ENCODE measurements around the gene SLC17A1.

DNA sequence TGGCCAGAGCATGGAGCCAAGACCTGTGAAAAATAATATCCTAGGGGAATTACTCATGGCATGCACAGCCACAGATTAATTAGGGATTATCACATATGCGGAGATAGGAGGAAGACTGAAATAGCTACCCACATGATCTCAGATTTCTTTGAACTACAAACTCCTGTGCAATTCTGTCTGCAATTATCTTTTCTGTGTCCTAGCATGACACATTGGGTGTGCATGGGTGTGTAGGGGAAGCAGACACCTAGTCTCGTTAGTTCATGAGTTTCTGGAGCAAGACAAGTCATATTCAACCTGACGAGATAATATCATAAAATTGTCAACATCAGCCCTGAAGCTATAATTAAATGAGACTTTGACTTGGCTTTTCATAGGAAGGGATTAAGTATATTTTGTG, 80.9 kb downstream of the SLC17A1 start:
- TF ChIP-seq, protein P1, sequence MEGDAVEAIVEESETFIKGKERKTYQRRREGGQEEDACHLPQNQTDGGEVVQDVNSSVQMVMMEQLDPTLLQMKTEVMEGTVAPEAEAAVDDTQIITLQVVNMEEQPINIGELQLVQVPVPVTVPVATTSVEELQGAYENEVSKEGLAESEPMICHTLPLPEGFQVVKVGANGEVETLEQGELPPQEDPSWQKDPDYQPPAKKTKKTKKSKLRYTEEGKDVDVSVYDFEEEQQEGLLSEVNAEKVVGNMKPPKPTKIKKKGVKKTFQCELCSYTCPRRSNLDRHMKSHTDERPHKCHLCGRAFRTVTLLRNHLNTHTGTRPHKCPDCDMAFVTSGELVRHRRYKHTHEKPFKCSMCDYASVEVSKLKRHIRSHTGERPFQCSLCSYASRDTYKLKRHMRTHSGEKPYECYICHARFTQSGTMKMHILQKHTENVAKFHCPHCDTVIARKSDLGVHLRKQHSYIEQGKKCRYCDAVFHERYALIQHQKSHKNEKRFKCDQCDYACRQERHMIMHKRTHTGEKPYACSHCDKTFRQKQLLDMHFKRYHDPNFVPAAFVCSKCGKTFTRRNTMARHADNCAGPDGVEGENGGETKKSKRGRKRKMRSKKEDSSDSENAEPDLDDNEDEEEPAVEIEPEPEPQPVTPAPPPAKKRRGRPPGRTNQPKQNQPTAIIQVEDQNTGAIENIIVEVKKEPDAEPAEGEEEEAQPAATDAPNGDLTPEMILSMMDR (IDR thresholded peaks at IDR 0.05; ENCODE audit: low read depth, low read length), result no peak
- no peak for TF ChIP-seq POLR2A (IDR thresholded peaks at IDR 0.05; ENCODE audit: extremely low read depth, insufficient read length)
